Activated B cell treated with CpG ODN at 0.5 μM for 24 hours (primary cell): ENCODE results near the gene TBCK. TPM values are rescaled to one million over a fixed set of nuclear protein-coding genes. Genes with fewer than 3 reads are reported as not detected.

Source experiments
- ATAC-seq: fragments of 200-7000 bp; cut with Tn5 transposase; one replicate; pipeline ENCODE4 v1.10.0; 2021; ENCODE audit warnings: low read depth, mild to moderate bottlenecking, moderate library complexity
- CTCF ChIA-PET: fragments of 350-600 bp; sonication (Branson Sonifier 250); formaldehyde crosslinking; loops from one replicate; lab custom pipeline; 2021; ENCODE audit warnings: antibody characterized with exemption; lab: Charles Lee
- POLR2A ChIA-PET: fragments of 350-600 bp; sonication (Branson Sonifier 250); formaldehyde crosslinking; loops from one replicate; lab custom pipeline; 2021; ENCODE audit warnings: antibody characterized with exemption; lab: Charles Lee
- DNase-seq: peaks from one replicate; pipeline ENCODE4 v3.0.0; 2022
- H3K27ac Mint-ChIP-seq: one replicate; pipeline ENCODE4 v1.8.0; 2020; ENCODE audit warnings: mixed read lengths
- H3K27me3 Mint-ChIP-seq: one replicate; pipeline ENCODE4 v1.8.0; 2021; ENCODE audit warnings: mixed read lengths
- H3K36me3 Mint-ChIP-seq: one replicate; pipeline ENCODE4 v1.8.0; 2021; ENCODE audit warnings: low read depth, mixed read lengths
- H3K4me1 Mint-ChIP-seq: one replicate; pipeline ENCODE4 v1.8.0; 2021; ENCODE audit warnings: mixed read lengths
- H3K4me3 Mint-ChIP-seq: one replicate; pipeline ENCODE4 v1.8.0; 2020; ENCODE audit warnings: mild to moderate bottlenecking, mixed read lengths
- H3K9me3 Mint-ChIP-seq: one replicate; pipeline ENCODE4 v1.8.0; 2020; ENCODE audit warnings: mixed read lengths
- CTCF ChIP-seq: fragments of 200-600 bp; IDR thresholded peaks from one replicate; pipeline ENCODE4 v1.8.0; 2022; ENCODE audit warnings: antibody characterized with exemption, mild to moderate bottlenecking
- intact Hi-C: fragments of 100-400 bp; cut with micrococcal nuclease; formaldehyde crosslinking; loops from one replicate; pipeline ENCODE4 v1.15.1; 2024
- total RNA-seq: library from RNA; stranded (reverse); gene quantifications from 2 replicates; pipeline ENCODE4 v1.2.3, GENCODE V29; 2022

The TBCK gene
- total RNA-seq, 1 donor from 2014 or later = 60.1 TPM

GRCh38 chr4:106255195-106255594, 60.8 kb downstream of the TBCK start:
- no peaks in the 10 kb centered on the region for H3K4me1 Mint-ChIP-seq
- ATAC-seq (no peak), DNase-seq (no peak)
- intact Hi-C loops = no loop called here
- no peaks in the 10 kb centered on the region for H3K9me3 Mint-ChIP-seq
- peaks cover 40% of the 10 kb centered on the region for H3K36me3 Mint-ChIP-seq
- ChIA-PET POLR2A (no interaction called here), CTCF (no interaction called here)
- no peak overlapping the region for H3K4me3 Mint-ChIP-seq
- no peaks in the 10 kb centered on the region for H3K27me3 Mint-ChIP-seq
- TF ChIP-seq CTCF = no peak
- H3K27ac Mint-ChIP-seq = no peak overlapping the region

- ChIA-PET POLR2A (no interaction called here), CTCF (no interaction called here)
- no peak overlapping the region for H3K4me3 Mint-ChIP-seq
- H3K4me1 Mint-ChIP-seq = no peaks in the 10 kb centered on the region
- no peak overlapping the region for H3K27ac Mint-ChIP-seq
- DNase-seq = no peak
- intact Hi-C loops = no loop called here
- H3K9me3 Mint-ChIP-seq = no peaks in the 10 kb centered on the region
- TF ChIP-seq CTCF = no peak
- H3K27me3 Mint-ChIP-seq = no peaks in the 10 kb centered on the region
- no peak for ATAC-seq
- H3K36me3 Mint-ChIP-seq = peaks cover 50% of the 10 kb centered on the region
Measured at GRCh38 chr4:106253364-106254129, 62.5 kb downstream of the TBCK start.

GRCh38 chr4:106247600-106247999, 68.4 kb downstream of the TBCK start:
- intact Hi-C loops = no loop called here
- peaks cover 2% of the 10 kb centered on the region for H3K9me3 Mint-ChIP-seq
- ChIA-PET CTCF (no interaction called here), POLR2A (no interaction called here)
- no peak overlapping the region for H3K4me3 Mint-ChIP-seq
- H3K36me3 Mint-ChIP-seq = peaks cover 57% of the 10 kb centered on the region
- H3K27ac Mint-ChIP-seq = no peak overlapping the region
- no peaks in the 10 kb centered on the region for H3K4me1 Mint-ChIP-seq
- H3K27me3 Mint-ChIP-seq = no peaks in the 10 kb centered on the region
- TF ChIP-seq CTCF = no peak
- DNase-seq (no peak), ATAC-seq (no peak)

GRCh38 chr4:106246441-106246840, 69.6 kb downstream of the TBCK start:
- H3K27me3 Mint-ChIP-seq = no peaks in the 10 kb centered on the region
- TF ChIP-seq CTCF = no peak
- ChIA-PET CTCF (no interaction called here), POLR2A (no interaction called here)
- H3K36me3 Mint-ChIP-seq = peaks cover 58% of the 10 kb centered on the region
- intact Hi-C loops = no loop called here
- ATAC-seq (no peak), DNase-seq (no peak)
- H3K4me3 Mint-ChIP-seq = no peak overlapping the region
- no peak overlapping the region for H3K27ac Mint-ChIP-seq
- H3K9me3 Mint-ChIP-seq = peaks cover 2% of the 10 kb centered on the region
- H3K4me1 Mint-ChIP-seq = no peaks in the 10 kb centered on the region

- CTCF ChIA-PET = no interaction called here
- Mint-ChIP-seq H3K4me1 (no peaks in the 10 kb centered on the region), H3K36me3 (peaks cover 52% of the 10 kb centered on the region), H3K4me3 (no peak overlapping the region), H3K27ac (no peak overlapping the region), H3K9me3 (peaks cover 2% of the 10 kb centered on the region), H3K27me3 (no peaks in the 10 kb centered on the region)
- TF ChIP-seq CTCF = no peak
- ATAC-seq = no peak
- DNase-seq = no peak
- POLR2A ChIA-PET = no interaction called here
- intact Hi-C loops = no loop called here
Measured at GRCh38 chr4:106245176-106245575, 70.8 kb downstream of the TBCK start.
